Effector memory CD8-positive, alpha-beta T cell (primary cell): ENCODE measurements around the gene TRAPPC3L.

Experiments used
- ATAC-seq: fragments of 150-1000 bp; cut with Tn5 transposase; replicated peaks from 2 replicates; pipeline ENCODE4 v1.10.0; 2021; ENCODE audit warnings: mild to moderate bottlenecking, moderate library complexity
- DNase-seq, 3 experiments: peaks; one replicate each; pipeline ENCODE4 v3.0.0; 2021
- H3K27ac Mint-ChIP-seq, 2 donors: one replicate each; pipeline ENCODE4 v1.8.0; 2022; ENCODE audit warnings: mild to moderate bottlenecking in 2 of 2, mixed read lengths in 2 of 2, moderate library complexity in 2 of 2
- H3K27me3 Mint-ChIP-seq, 2 donors: one replicate each; pipeline ENCODE4 v1.8.0; 2022; ENCODE audit warnings: mixed read lengths in 2 of 2
- H3K36me3 Mint-ChIP-seq: one replicate; pipeline ENCODE4 v1.8.0; 2022; ENCODE audit warnings: mild to moderate bottlenecking, moderate library complexity, mixed read lengths; ENCODE audit not compliant: insufficient read depth
- H3K4me1 Mint-ChIP-seq, 2 donors: one replicate each; pipeline ENCODE4 v1.8.0; 2022; ENCODE audit warnings: low read depth in 2 of 2, mixed read lengths in 2 of 2
- H3K4me3 Mint-ChIP-seq, 2 donors: one replicate each; pipeline ENCODE4 v1.8.0; 2022; ENCODE audit warnings: mild to moderate bottlenecking in 2 of 2, mixed read lengths in 2 of 2, moderate library complexity in 2 of 2
- H3K9me3 Mint-ChIP-seq, 2 donors: one replicate each; pipeline ENCODE4 v1.8.0; 2022; ENCODE audit warnings: mixed read lengths in 2 of 2

The TRAPPC3L gene

DNA sequence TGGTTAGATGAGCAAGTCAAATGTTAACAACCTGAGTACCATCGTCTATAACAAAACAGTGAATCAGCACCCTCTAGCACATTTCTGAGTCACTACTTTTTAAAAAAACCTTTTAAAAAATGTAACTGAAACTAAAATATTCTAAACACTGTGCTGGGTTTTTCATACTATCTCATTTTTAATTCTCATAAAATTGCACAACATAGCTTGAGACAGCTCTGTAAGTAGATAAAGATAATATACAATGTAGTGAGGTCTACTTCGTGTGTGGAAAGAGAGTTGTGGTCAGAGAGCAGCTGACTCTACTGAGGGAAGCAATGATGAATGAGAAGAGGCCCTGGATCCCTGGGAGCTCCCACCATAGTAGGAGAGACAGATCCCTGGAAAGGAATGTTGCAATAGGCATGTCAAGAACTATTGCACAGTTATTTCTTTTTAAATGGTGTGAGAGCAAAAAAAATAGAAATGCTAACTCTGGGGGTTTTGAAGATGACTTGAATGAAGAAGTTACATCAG is 97.9 kb downstream of the TRAPPC3L start:
- Mint-ChIP-seq H3K4me3 (no peak overlapping the region), H3K4me1 (peaks cover 5 to 14% of the 10 kb centered on the region in 2 donors)
- no peak for ATAC-seq

DNA sequence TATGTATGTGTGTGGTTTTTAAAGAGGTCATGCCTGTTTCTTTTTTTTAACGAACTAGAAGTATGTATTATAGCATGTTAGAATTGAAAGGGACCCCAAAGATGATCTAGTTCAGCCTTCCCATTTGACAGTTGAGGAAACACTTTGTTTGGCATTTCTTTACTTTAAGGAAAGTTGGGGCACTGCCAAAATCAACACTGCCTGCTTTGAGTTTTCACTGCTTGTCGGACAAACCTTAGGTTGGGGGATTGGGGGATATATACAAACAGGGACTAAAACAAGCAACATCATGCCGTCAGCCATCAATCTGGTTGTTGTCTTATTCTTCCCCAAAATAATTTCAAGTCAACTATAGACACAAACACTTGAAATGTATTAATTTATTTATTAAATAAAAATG is 98.4 kb downstream of the TRAPPC3L start:
- Mint-ChIP-seq H3K9me3 (no peaks in the 10 kb centered on the region), H3K27me3 (peaks cover 8 to 22% of the 10 kb centered on the region in 2 donors), H3K27ac (no peak overlapping the region), H3K4me3 (no peak overlapping the region), H3K4me1 (peaks cover 5 to 14% of the 10 kb centered on the region in 2 donors), H3K36me3 (no peaks in the 10 kb centered on the region)
- no peak for ATAC-seq
- DNase-seq, result no peak

More for the DNA sequence above, 97.9 kb downstream of the TRAPPC3L start:
- H3K9me3 Mint-ChIP-seq, result no peaks in the 10 kb centered on the region
- no peaks in the 10 kb centered on the region for H3K36me3 Mint-ChIP-seq
- no peak for DNase-seq
- H3K27me3 Mint-ChIP-seq, result peaks cover 8 to 17% of the 10 kb centered on the region in 2 donors
- H3K27ac Mint-ChIP-seq, result no peak overlapping the region

DNA sequence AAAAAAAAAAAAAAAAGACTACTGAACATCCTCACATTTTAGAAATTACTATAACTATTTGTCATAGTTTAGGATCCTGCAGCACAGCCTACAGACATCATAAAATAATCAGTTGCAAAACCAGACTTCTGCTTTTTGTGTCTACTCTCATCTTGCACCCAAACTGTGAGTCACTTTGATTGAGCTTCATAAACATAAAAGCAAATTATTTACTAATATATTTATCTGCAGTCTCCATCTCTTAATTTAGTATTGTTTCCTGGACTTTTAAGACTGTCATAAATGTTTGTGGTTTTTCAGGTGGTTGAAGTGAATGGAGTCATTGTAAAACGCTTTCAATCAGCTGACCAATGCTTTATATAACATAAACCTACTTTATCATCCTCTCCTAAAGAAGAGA is 99.1 kb downstream of the TRAPPC3L start:
- H3K9me3 Mint-ChIP-seq, result no peaks in the 10 kb centered on the region
- ATAC-seq, result no peak
- H3K36me3 Mint-ChIP-seq, result no peaks in the 10 kb centered on the region
- no peak overlapping the region for H3K27ac Mint-ChIP-seq
- H3K4me1 Mint-ChIP-seq, result peaks cover 5 to 14% of the 10 kb centered on the region in 2 donors
- H3K4me3 Mint-ChIP-seq, result no peak overlapping the region
- DNase-seq, result no peak
- peaks cover 8 to 29% of the 10 kb centered on the region in 2 donors for H3K27me3 Mint-ChIP-seq

DNA sequence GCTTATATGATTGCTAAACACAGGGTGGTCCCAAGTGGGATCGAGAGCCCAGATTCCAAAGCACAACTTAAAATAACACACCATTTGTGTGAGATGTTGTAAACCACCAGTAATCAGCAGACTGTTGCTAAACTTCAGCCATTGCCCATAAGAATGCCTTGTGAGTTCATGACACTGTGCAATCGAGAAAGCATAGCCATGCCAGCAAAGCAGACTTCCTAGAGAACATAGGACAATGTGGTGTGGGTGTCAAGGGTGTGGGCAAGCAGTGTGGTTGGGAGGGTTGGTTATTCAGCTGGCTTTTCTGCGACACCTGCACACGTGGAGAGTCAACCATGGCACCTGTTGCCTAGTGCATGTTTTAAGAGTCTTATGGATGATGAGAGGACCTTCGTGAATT is 100.4 kb downstream of the TRAPPC3L start:
- DNase-seq, result peak in 2 of 3 experiments; percentile 3 to 14
- peak; percentile 80 for ATAC-seq
- Mint-ChIP-seq H3K36me3 (no peaks in the 10 kb centered on the region), H3K4me3 (no peak overlapping the region), H3K27ac (no peak overlapping the region), H3K9me3 (no peaks in the 10 kb centered on the region), H3K4me1 (peaks cover 5 to 14% of the 10 kb centered on the region in 2 donors), H3K27me3 (peaks cover 8 to 28% of the 10 kb centered on the region in 2 donors)
